Testis (tissue), 2 donors: ENCODE data around the gene CMTM7.

ENCODE experiments used
- CTCF ChIP-seq, 3 experiments: fragments of 450-650 bp in 2 of 3; fragments of 200-600 bp in 1 of 3; sonication (generic) in 1 of 3; IDR thresholded peaks; one replicate each; pipeline ENCODE4 v1.5.1; 2016 to 2019; ENCODE audit warnings: antibody characterized with exemption in 3 of 3, mild to moderate bottlenecking in 2 of 3, moderate library complexity in 1 of 3
- POLR2A ChIP-seq: fragments of 450-650 bp; IDR thresholded peaks from one replicate; pipeline ENCODE4 v1.6.1; 2017; ENCODE audit warnings: antibody characterized with exemption, mild to moderate bottlenecking, moderate library complexity

DNA sequence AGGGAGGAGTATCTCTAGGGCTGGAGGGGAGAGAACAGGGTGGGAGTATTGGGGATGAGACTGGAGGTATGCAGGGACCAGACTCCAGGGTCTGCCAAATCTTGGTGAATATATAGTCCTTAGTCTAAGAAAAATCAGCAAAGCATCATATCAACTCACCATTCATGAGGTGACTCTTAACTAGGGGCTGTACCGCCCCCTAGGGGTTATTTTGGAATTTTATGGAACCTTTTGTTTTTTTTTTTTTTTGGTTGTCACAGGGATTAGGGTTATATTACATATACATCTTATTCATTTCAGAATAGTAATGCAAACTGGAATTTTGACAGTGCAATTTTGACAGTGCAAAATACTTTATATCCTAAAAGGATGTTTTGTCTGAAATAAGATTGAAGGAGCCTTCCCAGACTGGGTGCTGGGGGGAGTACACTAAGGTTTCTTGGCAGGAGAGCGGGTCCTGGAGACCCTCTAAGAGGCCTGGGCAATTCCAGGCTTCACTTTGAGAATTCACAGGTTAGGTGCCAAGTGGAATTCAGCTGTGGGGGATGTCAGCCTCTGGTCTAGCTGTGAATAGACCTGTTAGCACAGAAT lies 7.5 kb downstream of the CMTM7 start:
- TF ChIP-seq CTCF (IDR thresholded peaks at IDR 0.05) (peak in 2 of 3 experiments; percentile 14 to 66), POLR2A (no peak)
